ENCODE results near the gene GRK2. TPM values are rescaled to one million over a fixed set of nuclear protein-coding genes. Genes with fewer than 3 reads are reported as not detected.

The GRK2 gene
- total RNA-seq, 3 donors from 2014 or later = 86.8 to 114 (median 106) TPM

- TF ChIP-seq CTCF (IDR thresholded peaks at IDR 0.05) = no peak
- intact Hi-C loops (cut with DNase I, micrococcal nuclease) = loop anchor here in 1 of 2 donors (5.0 kb wide), 1 partner anchor 48 kb away; no protein-coding TSS in a partner anchor
- ATAC-seq = peak; percentile 42
- H3K36me3 ChIP-seq (ENCODE audit: low read depth) = no peaks in the 10 kb centered on the region
- no peaks in the 10 kb centered on the region for H3K9me3 ChIP-seq
- DNase-seq = peak; percentile 71 to 82 (median 75)
- no peak overlapping the region for H3K4me3 ChIP-seq
- peaks cover 71% of the 10 kb centered on the region for H3K4me1 ChIP-seq (ENCODE audit: low read depth)
Measured at GRCh38 chr11:67269401-67270255, 3.4 kb downstream of the GRK2 start.

GRCh38 chr11:67270256-67271204 lies 4.3 kb downstream of the GRK2 start:
- no peaks in the 10 kb centered on the region for H3K36me3 ChIP-seq (ENCODE audit: low read depth)
- ATAC-seq = peak; percentile 32

GRCh38 chr11:67271205-67271540 lies 4.9 kb downstream of the GRK2 start:
- Histone ChIP-seq H3K9me3 (no peaks in the 10 kb centered on the region), H3K36me3 (ENCODE audit: low read depth) (no peaks in the 10 kb centered on the region), H3K4me3 (no peak overlapping the region), H3K4me1 (ENCODE audit: low read depth) (peaks cover 82% of the 10 kb centered on the region)
- no peak for TF ChIP-seq CTCF (IDR thresholded peaks at IDR 0.05)
- ATAC-seq (no peak), DNase-seq (peak in 1 of 3 donors; percentile 19)
- intact Hi-C loops (cut with DNase I, micrococcal nuclease) = no loop called here

More at GRCh38 chr11:67270256-67271204, 4.3 kb downstream of the GRK2 start:
- Histone ChIP-seq H3K9me3 (no peaks in the 10 kb centered on the region), H3K4me1 (ENCODE audit: low read depth) (peaks cover 80% of the 10 kb centered on the region), H3K4me3 (no peak overlapping the region)
- intact Hi-C loops (cut with DNase I, micrococcal nuclease) = no loop called here
- peak; percentile 66 to 82 (median 67) for DNase-seq
- no peak for TF ChIP-seq CTCF (IDR thresholded peaks at IDR 0.05)

- ATAC-seq = no peak
- intact Hi-C loops (cut with DNase I, micrococcal nuclease) = no loop called here
- Histone ChIP-seq H3K4me1 (ENCODE audit: low read depth) (peaks cover 87% of the 10 kb centered on the region), H3K9me3 (no peaks in the 10 kb centered on the region), H3K4me3 (no peak overlapping the region), H3K36me3 (ENCODE audit: low read depth) (no peaks in the 10 kb centered on the region)
- peak in 2 of 3 donors; percentile 41 to 75 for DNase-seq
- TF ChIP-seq CTCF (IDR thresholded peaks at IDR 0.05) = no peak
Measured at GRCh38 chr11:67271541-67272284, 5.4 kb downstream of the GRK2 start.

All from mucosa of descending colon (tissue), 3 donors.